ENCODE results near the gene STK32B.

The STK32B gene

DNA sequence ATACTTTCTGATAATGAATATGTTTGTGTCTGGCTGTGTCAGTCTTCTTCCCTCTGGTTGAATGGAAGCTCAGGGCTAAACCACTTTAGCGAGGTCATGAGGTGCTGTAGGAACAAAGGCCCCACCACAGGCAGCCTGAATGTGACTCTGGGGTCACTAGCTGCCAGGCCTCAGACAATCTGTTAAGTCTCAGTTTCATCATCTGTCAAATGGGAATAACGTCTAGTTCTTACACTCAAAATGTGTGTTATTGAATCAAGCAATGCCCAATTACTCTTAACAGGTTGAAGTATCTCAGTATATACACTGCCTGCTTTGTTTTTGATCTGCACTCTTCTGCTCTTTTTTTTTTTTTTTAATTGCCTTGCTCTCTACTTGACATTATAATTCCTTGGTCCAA, 148.6 kb downstream of the STK32B start:
- Histone ChIP-seq H3K27me3 (no peaks in the 10 kb centered on the region), H3K27ac (no peak overlapping the region), H3K9me3 (no peaks in the 10 kb centered on the region), H3K36me3 (no peaks in the 10 kb centered on the region), H3K4me1 (no peaks in the 10 kb centered on the region), H3K4me3 (no peak overlapping the region)
- DNase-seq, result no peak
- intact Hi-C loops (cut with DNase I; ENCODE audit: low total_unique reads), result no loop called here
- TF ChIP-seq CTCF (IDR thresholded peaks at IDR 0.05), result no peak

DNA sequence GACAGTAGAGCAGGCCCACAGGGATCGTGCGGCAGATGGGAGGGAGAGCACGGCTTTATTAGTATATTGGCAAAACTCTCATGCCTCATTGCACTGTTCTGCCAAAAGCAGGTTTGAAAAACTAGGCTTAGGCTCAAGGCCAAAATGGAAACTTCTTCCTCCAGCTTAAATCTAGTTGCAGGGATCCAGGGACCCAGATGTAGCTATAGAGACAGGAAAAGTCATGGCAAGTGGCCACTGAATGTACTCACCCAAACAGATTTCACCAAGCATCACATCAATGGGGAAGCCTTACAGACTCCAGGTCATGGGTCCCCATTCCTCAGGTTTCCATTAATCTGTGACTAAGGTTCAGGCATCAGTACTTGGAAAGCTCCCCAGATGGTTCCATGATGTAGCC, 149.2 kb downstream of the STK32B start:
- H3K27me3 ChIP-seq, result no peaks in the 10 kb centered on the region
- intact Hi-C loops (cut with DNase I; ENCODE audit: low total_unique reads), result no loop called here
- no peak for DNase-seq

GRCh38 chr4:5203309-5203992, 152.2 kb downstream of the STK32B start:
- Histone ChIP-seq H3K27me3 (no peaks in the 10 kb centered on the region), H3K36me3 (no peaks in the 10 kb centered on the region), H3K4me3 (no peak overlapping the region), H3K9me3 (no peaks in the 10 kb centered on the region), H3K4me1 (no peaks in the 10 kb centered on the region), H3K27ac (no peak overlapping the region)
- TF ChIP-seq CTCF (IDR thresholded peaks at IDR 0.05), result no peak
- intact Hi-C loops (cut with DNase I; ENCODE audit: low total_unique reads), result no loop called here
- DNase-seq, result no peak

More for the DNA sequence above, 149.2 kb downstream of the STK32B start:
- Histone ChIP-seq H3K9me3 (no peaks in the 10 kb centered on the region), H3K27ac (no peak overlapping the region), H3K4me3 (no peak overlapping the region), H3K36me3 (no peaks in the 10 kb centered on the region), H3K4me1 (no peaks in the 10 kb centered on the region)
- no peak for TF ChIP-seq CTCF (IDR thresholded peaks at IDR 0.05)

GRCh38 chr4:5203993-5204310, 152.7 kb downstream of the STK32B start:
- Histone ChIP-seq H3K9me3 (no peaks in the 10 kb centered on the region), H3K4me1 (no peaks in the 10 kb centered on the region), H3K27ac (no peak overlapping the region), H3K4me3 (no peak overlapping the region), H3K36me3 (no peaks in the 10 kb centered on the region), H3K27me3 (no peaks in the 10 kb centered on the region)
- intact Hi-C loops (cut with DNase I; ENCODE audit: low total_unique reads), result no loop called here
- no peak for DNase-seq
- TF ChIP-seq CTCF (IDR thresholded peaks at IDR 0.05), result no peak

DNA sequence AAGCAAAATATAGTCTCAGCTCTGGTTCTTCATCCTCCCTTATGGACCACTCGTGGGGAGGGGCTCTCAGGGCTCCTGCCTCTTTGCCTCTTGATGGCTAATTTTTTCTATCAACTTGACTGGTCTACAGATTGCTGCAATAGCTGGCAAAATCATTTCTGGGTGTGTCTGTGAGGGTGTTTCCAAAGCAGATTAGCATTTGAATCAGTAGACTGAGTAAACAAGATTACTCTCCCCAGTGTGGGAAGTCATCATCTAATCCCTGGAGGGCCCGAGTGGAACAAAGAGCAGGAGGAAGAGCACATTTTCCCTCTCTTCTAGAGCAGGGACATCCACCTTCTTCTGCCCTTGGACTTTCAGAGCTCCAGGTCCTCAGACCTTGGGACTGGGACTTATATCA, 153.5 kb downstream of the STK32B start:
- no peak overlapping the region for H3K27ac ChIP-seq

More for the DNA sequence above, 153.5 kb downstream of the STK32B start:
- DNase-seq, result peak in 1 of 2 donors; percentile 45
- TF ChIP-seq CTCF (IDR thresholded peaks at IDR 0.05), result no peak
- intact Hi-C loops (cut with DNase I; ENCODE audit: low total_unique reads), result no loop called here
- no peaks in the 10 kb centered on the region for H3K36me3 ChIP-seq
- no peaks in the 10 kb centered on the region for H3K4me1 ChIP-seq
- H3K9me3 ChIP-seq, result no peaks in the 10 kb centered on the region
- no peaks in the 10 kb centered on the region for H3K27me3 ChIP-seq
- no peak overlapping the region for H3K4me3 ChIP-seq
